Measurements from ENCODE around the gene TSPAN17. TPM values are rescaled to one million over a fixed set of nuclear protein-coding genes. Genes with fewer than 3 reads are reported as not detected.

TSPAN17 gene
- total and polyA plus RNA-seq, 9 of the 15 experiments (the other 6 are each of a cell fraction or from before 2014, with no cell fraction given) = 0.73 to 58.3 (median 34.5) TPM

GRCh38 chr5:176658007-176658599, 10.8 kb downstream of the TSPAN17 start (continued):
- TF ChIP-seq SMC3 (conservative IDR thresholded peaks at IDR 0.05; ENCODE audit: insufficient read depth, low read depth, low read length) = peak; percentile 69

- no peaks in the 10 kb centered on the region for H3K9me3 ChIP-seq (replicated peaks; ENCODE audit: control insufficient read depth, insufficient read depth, low read depth, low read length)
- H4K20me1 ChIP-seq (replicated peaks; ENCODE audit: control insufficient read depth, insufficient read depth, low read length) = peaks cover 13% of the 10 kb centered on the region; the same call in 1 of the 2 replicates
- FAIRE-seq = no peak
- no peaks in the 10 kb centered on the region for H3K79me2 ChIP-seq (ENCODE audit: control insufficient read depth, insufficient read depth, low read length)
- H2AFZ ChIP-seq (ENCODE audit: low read depth, low read length) = no peak overlapping the region
- H3K4me2 ChIP-seq (ENCODE audit: insufficient read depth, low read length) = no peak overlapping the region
- BruUV-seq (replicated peaks) = no TSS peak
- H3K36me3 ChIP-seq (ENCODE audit: control insufficient read depth, insufficient read depth, low read length) = peaks cover 13% of the 10 kb centered on the region; the same call in 1 of the 3 replicates
- no peaks in the 10 kb centered on the region for H3K9me1 ChIP-seq (ENCODE audit: control insufficient read depth, insufficient read depth, low read length)
- TF ChIP-seq CBFB (CRISPR knock-in tag; IDR thresholded peaks at IDR 0.05) (no peak), ZKSCAN1 (IDR thresholded peaks at IDR 0.05; ENCODE audit: low read depth, low read length) (no peak), NFATC3 (IDR thresholded peaks at IDR 0.05) (no peak), RFX5 (IDR thresholded peaks at IDR 0.05; ENCODE audit: low read depth, low read length) (no peak), ATF1 (CRISPR knock-in tag; IDR thresholded peaks at IDR 0.05) (no peak), ATF1 (tag; IDR thresholded peaks at IDR 0.05) (no peak), HDAC8 (tag; IDR thresholded peaks at IDR 0.05) (no peak), ATF6 (CRISPR knock-in tag; IDR thresholded peaks at IDR 0.05) (no peak), RCOR1 (IDR thresholded peaks at IDR 0.05; ENCODE audit: borderline replicate concordance in 1 of 2, low read depth in 2 of 2, low read length in 2 of 2) (no peak), POLR2G (IDR thresholded peaks at IDR 0.05; ENCODE audit: low read depth, low read length) (peak; percentile 28; the same call in 1 of the 2 replicates), NCOA6 (IDR thresholded peaks at IDR 0.05) (no peak), POLR2A (conservative IDR thresholded peaks at IDR 0.05) (0 out of 2 replicates have a peak, but pooled peaks have one; percentile 5)
- CTCF ChIA-PET (ENCODE audit: low intra/inter-chr PET ratio) = interaction anchor here (1.3 kb wide), 1 partner anchor 300 kb away, joined by 5 read pairs; no protein-coding TSS in a partner anchor
- no peak overlapping the region for H3K27ac ChIP-seq (ENCODE audit: extremely low read depth, low read depth, low read length)
- H3K9ac ChIP-seq (ENCODE audit: insufficient read depth in 1 of 2, low read depth in 2 of 2, low read length in 2 of 2) = no peak overlapping the region
- no peak for ATAC-seq
- in situ Hi-C loops (cut with MboI) = no loop called here
- intact Hi-C loops (cut with micrococcal nuclease) = no loop called here
- peaks cover 7 to 28% of the 10 kb centered on the region in 2 experiments; a peak in 3 of 5 replicates for H3K27me3 ChIP-seq (ENCODE audit: control insufficient read depth in 2 of 2, insufficient read depth in 2 of 2, low read length in 2 of 2)
- DNase-seq (ENCODE audit: extremely low read depth in 1 of 4, low spot score in 3 of 4) = no peak
- 67% methylated on average over 11 of the region's 11 CpGs for WGBS (ENCODE audit: insufficient coverage, low coverage, missing lambda C conversion rate)
- H3K4me1 ChIP-seq (replicated peaks in 1 of 2; ENCODE audit: control insufficient read depth in 2 of 2, insufficient read depth in 2 of 2, low read length in 2 of 2) = peaks cover 0 to 27% of the 10 kb centered on the region in 2 experiments; a peak in 2 of 5 replicates
- H3K4me3 ChIP-seq = no peak overlapping the region
- POLR2A ChIA-PET = interaction anchor here (0.5 to 0.7 kb wide), 3 partner anchors 29 to 270 kb away, joined by 3 read pairs; partner anchors contain the start of genes HIGD2A and NOP16
Observed at GRCh38 chr5:176658817-176659511, 11.7 kb downstream of the TSPAN17 start.
